GM10266 (cell line): ENCODE results near the gene DCAF8.

Experiments
- DNase-seq: peaks from one replicate; pipeline ENCODE4 v3.0.0; 2012; ENCODE audit errors: extremely low spot score
- TF ChIP-seq, protein P1 (sequence below): IDR thresholded peaks from 2 replicates; pipeline ENCODE4 v1.5.1; 2012; ENCODE audit warnings: mild to moderate bottlenecking, low read depth; ENCODE audit not compliant: control insufficient read depth, insufficient read depth; ENCODE audit errors: missing control alignments

DCAF8 gene

DNA sequence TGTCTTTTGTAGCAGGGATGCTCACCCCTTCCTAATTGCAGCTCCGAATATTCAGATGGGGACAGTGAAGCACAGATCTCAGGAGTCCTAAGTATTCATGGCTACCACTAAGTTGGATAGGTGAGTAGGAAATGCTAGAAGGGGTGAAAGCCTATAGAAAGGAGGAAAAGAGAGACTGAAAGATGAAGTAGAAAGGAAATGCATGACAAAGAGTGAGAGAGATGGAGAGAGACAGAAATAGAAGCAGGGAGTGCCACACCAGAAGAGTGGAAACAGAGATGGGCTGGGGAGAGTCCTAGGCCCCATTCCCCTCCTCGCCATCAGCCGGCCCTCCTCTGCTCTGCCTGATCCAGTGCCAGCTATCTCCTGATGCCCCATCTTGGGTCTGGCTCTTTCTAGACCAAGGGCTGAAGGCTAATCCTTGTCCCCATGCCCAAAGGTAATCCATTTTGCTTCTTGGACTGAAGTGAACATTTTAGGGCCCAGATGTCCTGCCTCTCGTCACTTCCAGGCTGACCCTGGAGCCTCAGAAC is 55.2 kb downstream of the DCAF8 start:
- DNase-seq: no peak
- TF ChIP-seq, protein P1, sequence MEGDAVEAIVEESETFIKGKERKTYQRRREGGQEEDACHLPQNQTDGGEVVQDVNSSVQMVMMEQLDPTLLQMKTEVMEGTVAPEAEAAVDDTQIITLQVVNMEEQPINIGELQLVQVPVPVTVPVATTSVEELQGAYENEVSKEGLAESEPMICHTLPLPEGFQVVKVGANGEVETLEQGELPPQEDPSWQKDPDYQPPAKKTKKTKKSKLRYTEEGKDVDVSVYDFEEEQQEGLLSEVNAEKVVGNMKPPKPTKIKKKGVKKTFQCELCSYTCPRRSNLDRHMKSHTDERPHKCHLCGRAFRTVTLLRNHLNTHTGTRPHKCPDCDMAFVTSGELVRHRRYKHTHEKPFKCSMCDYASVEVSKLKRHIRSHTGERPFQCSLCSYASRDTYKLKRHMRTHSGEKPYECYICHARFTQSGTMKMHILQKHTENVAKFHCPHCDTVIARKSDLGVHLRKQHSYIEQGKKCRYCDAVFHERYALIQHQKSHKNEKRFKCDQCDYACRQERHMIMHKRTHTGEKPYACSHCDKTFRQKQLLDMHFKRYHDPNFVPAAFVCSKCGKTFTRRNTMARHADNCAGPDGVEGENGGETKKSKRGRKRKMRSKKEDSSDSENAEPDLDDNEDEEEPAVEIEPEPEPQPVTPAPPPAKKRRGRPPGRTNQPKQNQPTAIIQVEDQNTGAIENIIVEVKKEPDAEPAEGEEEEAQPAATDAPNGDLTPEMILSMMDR: no peak

DNA sequence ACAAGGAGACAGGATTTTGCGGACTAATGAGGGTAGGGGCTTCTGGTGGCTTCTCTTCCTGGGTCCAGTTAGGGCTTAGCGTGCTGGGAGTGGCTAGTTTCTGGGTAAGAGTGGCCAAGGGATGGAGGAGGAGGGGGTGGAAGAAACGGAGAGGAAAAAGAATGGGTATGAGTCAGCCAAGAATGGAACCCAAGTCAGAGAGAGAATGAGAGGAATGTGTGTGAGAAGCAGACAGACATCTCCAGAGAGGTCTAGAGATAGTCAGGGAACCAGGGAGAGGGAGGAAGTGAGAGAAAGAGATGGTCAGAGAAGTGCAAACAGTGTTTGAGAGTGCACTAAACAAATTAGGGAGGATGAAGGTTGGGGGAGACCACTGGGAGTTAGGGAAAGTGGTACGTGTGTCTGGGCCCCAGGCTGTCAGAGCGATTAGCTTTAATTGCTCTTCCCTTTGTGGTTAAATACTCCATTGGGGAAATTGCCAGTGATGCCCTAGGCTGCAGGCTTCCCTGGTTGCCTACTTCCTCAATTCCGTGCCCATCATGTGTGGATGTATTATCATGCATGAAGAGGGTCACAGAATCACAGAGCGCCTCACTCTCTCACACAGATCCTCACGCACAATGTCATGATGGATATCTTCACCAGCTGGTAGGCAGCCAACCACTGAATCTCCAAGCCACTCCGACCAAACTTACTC is 55.8 kb downstream of the DCAF8 start:
- peak; percentile 35 for DNase-seq
- TF ChIP-seq, protein P1: no peak

DNA sequence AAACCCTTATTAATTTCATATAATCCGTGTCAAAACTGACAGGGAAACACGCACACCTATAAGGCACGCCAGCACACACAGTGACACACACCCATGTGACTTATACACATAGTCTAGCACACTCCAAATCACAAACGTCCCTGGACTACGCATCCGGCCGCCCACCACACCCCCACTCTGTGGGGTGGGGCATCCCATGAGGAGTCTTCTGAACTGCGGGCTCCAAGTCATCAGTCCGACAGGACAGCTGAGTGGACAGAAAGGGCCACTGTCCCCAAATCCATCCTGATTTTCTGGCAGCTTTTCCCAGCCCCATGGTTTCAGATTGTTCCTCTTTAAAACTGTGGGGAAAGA is 56.3 kb downstream of the DCAF8 start:
- peak; percentile 62 for DNase-seq
- TF ChIP-seq, protein P1: no peak

DNA sequence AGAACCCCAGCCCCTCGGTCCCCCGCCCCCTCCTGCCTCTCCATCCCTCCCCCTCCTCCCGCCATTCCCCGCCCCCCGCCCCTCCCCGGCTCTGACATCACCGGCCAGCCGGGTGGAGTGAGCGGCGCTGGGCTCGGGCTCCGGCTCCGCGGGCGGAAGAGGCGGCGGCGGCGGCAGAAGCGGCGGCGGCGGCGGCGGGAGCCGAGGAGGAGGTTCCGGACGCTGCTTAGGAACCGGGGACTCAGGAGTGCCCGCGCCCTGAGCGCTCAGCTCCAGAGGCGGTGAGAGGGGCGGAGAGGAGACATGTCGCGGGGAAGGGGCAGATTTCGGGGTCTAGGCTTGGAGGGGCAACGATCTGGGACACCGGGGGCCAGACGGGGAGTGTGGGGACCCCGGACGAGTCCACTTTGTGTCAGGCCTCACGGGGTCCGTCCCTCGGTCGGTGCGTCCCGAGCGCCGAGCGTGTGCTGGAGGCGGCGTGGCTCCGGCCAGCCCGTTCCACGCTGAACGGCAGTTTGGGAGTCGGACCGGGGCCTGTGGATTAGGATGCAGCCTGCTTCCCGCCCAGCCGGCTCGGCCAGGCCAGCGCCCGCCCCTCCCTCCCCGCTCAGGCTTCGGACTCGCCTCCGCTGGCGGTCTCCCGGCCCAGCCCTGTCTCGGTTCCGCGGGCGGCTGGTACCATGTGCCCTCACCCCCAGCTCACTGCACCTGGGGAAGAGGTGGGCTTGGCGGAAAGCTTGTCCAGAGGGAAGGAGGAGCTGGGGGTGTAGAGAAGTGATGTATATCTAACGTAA is 56.9 kb downstream of the DCAF8 start, which contains the start of gene PEA15:
PEA15 (plus strand) TSS at position 143 of the 794 bp plus-strand sequence. CDS start 6,161 bp downstream, outside the sequence.
- DNase-seq: peak; percentile 88
- TF ChIP-seq, protein P1: no peak

DNA sequence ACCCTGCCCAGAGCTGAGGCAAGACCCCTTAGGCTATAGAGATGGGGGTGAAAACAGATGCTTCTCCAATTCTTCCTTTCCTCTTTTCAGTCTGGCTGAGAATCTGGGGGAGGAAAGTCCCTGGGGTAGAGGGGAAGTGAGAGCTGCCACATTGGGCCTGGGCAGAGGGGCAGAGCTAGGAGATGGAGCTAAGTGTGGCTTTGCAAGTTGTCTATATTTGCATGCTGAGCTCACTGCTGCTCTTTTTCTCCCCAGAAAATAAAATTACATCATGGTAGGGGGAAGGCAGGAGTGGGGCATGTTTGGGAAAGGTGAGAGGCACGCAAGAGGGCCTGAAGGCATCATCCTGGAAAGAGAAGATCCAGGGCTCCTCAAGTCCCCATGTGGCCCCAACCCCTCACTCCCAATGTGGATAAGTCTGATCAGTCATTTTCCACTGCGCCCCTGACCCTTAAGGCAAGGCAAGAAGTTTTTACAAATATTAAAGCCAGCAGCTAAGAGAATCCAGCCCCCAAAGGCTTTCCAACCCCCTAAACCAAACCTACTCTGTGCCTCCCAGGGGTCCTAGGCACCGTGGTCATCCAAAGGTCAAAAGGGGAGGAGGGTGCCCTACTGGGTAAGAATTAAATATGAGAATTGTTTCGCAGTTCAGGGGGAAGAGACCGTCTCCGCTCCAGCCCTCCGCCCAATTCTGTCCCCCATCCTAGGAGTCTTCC is 57.7 kb downstream of the DCAF8 start:
- TF ChIP-seq, protein P1: no peak
- DNase-seq: peak; percentile 78

DNA sequence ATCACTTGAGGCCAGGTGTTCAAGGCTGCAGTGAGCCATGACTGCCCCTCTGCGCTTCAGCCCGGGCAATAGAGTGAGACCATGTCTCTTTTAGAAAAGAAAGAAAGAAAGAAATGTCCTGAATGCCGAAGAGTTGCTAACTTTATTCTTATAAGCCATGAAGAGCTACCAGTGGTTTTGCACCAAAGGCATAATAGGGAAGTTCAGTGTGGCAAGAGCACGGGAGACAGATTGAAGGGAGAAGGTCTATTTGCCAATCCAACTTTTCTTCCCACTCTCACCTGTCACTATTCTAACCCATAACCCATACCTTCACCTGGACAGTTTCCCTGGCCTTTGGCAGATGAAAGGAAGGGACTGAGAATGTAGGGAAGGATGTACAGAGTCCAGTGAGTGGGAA is 61.6 kb downstream of the DCAF8 start:
- no peak for DNase-seq
- TF ChIP-seq, protein P1: no peak
